GM19035 (cell line): Measurements from ENCODE around the gene SPEG.
A peak's percentile ranks its signal among the peaks of the same experiment; 100 is the strongest.

Experiments used
- ATAC-seq: cut with Tn5 transposase; IDR thresholded peaks from one replicate; pipeline ENCODE4 v1.9.1; 2021; ENCODE audit not compliant: unreplicated experiment

Gene SPEG

DNA sequence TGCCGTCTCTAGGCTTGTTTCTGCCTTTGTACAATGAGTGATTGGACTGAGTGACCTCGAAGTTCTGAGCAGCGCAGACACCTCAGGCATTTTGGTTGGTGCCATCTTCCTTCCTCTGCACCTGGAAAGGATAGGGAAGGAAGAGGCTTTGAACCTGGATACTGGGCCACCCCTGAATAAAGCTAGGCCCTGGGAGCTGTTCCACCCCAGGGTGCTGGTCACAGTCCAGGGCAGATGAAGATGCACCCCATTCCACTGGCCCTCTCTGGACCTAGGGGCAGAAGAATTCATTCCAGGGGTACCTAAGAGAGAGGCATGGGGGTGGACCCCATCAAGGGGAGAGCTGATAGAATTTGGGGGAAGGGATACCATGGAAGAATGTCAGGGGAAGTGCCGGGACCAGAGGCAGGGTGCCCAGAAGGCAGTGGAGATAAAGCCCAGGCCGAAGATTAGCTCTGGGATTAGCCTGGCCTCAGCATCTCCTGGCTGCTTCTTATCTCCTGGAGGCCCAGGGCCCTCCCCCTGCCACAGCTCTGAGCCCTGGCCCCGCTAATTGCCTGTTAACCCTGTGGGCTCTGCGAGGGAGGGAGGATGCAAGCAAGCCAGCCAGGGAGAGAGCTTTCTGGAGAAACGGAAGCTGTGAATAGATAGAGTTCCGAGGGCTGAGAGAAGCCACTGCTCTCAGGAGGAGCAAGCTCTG lies 91.0 kb downstream of the SPEG start:
- ATAC-seq, result no peak

DNA sequence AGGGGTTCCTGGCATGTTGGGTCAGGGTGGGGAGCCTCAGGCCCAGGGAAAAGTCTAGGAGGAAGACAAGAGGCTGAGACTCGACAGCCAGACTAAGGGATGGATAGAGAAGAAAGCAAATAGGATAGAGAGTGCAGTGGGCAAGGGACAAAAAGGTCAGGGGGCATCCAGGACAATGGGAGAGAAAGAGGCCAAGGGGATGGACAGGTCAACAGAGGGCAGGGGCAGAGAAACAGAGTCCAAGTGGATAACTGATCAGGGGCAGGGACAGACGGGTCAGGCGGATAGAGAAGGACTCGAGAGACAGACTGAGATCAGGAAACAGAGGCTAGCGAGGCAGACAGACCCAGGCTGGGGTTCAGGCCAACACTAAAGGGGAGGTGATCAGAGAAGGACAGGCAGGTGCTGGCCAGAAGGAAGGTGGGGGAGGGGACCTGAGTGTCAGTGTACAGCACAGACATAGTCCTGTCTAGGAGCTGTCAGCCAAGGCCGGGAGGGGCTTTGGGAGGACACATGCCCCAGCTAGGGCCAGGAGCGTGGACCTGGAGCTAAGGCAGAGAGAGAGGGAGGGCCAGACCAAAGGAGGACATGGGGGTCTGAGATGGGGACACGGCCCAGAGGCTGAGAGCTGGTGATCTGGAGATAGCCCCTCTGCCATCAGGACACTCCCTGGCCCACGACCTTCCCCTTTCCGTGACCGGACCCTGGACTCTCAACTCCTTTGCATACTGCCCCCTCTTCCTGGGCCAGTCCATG lies 91.9 kb downstream of the SPEG start:
- ATAC-seq, result no peak

DNA sequence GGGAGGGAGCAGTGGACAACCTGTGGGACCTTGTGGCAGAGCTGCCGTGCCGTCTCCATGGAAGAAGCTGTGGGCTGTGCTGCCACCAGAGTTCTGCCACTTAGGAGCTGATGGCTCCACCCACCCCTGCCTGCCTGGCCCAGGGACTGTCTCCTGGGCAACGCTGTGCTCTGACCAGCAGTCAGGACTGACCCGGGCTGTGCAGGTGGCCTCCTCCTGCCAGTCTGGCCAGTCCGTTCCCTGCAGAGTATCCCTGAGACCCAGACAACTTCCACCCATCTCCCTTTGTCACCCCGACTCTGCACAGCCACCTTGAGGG lies 92.4 kb downstream of the SPEG start:
- no peak for ATAC-seq

DNA sequence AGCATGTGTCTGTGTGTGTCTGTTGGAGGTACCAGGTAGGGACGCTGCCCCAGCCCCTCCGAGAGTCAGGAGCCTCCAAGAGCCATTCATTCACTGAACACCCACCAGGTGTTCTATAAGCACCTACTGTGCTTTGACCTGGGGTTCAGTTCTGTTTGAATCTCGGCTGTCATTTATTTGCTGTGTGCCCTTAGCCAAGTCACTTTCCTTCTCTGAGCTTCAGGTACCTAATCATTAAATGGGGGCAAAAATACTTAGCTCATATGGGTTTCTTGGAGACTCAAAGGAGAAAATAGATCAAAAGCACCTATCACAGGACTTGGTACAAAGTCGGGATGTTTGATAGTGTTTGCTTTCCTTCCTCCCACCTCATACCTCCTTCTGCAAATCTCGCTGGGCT lies 92.8 kb downstream of the SPEG start:
- no peak for ATAC-seq

DNA sequence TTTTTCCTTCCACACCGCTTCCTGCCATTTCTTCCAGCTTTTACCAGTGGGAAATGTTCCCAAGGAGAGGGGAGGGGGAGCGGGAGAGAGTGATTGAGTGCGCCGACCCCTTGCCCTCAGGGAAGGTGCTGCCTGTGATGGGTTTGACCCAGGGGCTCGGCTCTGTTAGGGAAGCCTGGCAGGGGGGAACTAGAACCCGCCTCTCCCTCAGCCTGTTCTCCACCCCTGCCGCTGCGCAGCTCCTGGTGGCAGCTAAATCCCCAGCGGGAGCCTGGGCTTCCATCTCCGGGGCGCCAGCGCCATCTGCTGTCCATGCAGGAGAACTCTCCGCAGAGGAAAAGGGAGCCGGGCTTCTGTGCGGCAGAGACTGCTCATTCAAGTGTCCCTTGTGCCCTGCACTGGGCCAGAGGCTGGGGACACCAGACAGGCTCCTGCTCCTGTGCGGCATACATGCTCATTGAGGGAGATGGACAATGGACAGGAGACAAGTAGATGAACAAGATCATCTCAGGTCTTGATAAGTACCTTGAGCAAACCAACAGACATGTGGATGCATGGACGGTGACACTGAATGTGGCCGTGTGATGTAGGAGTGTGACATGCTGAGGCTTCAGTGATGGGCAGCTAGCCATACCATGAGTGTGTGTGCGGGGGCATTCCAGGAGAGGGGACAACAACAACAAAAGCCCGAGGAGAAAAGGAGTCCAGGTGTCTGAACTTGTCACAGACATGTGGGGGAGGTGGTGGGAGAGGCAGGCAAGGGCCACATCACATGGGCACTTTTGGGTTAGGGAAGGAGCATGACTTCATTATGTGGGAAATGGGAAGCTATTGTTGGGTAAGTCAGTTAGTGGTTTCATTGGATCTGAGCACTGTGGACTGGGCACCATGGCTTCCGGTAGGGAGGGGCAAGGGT lies 95.7 kb downstream of the SPEG start:
- peak; percentile 84 for ATAC-seq

DNA sequence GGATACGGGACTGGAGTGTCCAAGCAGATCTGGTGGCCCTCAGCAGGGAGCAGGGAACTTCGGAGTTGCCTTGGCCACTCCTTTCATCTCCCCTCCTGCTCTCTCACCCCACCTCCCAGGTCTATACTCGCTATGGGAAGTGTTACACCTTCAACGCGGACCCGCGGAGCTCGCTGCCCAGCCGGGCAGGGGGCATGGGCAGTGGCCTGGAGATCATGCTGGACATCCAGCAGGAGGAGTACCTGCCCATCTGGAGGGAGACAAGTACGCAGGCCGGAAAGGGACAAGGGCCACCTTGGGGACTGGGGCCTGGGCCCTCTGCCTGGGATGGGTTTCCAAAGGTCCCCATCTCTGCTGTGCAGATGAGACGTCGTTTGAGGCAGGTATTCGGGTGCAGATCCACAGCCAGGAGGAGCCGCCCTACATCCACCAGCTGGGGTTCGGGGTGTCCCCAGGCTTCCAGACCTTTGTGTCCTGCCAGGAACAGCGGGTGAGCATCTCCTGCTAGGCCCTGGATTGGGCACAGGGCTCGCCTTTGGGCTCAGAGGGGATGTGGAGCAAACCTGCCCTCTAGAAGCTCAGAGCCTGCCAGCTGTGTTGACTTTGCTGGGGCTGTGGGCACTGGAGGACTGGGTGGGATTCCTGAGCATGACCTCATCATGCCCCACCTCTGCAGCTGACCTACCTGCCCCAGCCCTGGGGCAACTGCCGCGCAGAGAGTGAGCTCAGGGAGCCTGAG lies 97.2 kb downstream of the SPEG start:
- no peak for ATAC-seq

DNA sequence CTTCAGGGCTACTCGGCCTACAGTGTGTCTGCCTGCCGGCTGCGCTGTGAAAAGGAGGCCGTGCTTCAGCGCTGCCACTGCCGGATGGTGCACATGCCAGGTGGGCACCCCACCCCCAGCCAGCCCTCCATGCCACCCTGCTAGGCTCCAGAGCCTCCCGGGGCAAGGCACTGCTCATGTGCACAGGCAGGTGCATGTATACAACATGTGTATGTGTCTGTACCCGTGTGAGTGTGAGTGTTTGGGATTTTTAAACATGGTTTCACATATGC lies 97.7 kb downstream of the SPEG start:
- ATAC-seq, result no peak

DNA sequence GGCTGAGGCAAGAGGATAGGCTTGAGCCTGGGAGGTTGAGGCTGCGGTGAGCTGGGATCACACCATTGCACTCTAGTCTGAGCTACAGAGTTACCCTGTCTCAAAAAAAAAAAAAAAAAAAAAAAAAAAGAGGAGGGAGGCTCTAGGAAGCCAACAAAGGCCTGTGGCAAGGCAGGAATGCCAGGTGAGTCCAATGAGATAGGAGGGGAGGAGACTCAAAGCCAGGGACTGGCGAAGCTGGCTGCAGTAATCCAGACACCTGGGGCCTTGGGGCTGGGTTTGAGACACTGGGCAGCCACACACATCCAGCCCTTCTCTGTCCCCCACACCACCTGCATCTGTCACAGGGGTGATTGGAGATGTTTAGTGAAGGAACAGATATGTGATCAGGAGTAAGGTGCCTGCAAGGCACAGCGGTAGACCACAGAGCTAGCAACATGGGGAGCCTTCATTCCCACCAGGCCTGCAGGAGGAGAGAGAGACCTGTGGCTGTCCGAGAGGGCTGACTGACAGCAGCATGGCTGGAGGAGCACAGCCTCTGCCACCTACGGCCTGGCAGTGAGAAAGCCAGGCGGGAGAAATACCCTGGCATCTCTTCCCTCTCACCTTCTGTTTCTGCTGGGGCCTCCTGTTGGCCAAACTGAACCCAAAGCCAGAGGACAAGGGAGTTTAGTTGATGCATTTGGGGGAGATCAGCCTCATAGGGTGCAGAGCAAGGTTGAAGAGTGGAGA lies 99.5 kb downstream of the SPEG start:
- ATAC-seq, result no peak

DNA sequence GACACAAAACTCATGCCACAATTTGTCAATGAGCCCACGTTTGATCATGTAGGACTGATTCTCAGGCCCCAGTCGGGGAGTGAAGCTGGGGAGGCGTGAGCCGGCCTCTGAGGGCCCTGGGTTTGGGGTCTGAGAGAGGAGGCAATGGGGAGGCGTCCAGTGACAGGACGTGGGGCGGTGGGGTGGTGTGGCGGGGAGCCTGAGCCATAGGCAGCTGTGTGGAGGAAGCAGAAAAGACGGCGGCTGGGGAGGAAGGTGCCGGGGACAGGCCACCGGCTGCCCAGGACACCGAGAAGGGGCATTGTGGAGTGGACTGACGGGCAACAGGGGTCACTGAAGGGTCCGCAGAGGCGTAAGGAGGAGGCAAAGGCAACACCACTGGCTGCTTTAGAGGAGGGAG lies 101.8 kb downstream of the SPEG start:
- ATAC-seq, result no peak

DNA sequence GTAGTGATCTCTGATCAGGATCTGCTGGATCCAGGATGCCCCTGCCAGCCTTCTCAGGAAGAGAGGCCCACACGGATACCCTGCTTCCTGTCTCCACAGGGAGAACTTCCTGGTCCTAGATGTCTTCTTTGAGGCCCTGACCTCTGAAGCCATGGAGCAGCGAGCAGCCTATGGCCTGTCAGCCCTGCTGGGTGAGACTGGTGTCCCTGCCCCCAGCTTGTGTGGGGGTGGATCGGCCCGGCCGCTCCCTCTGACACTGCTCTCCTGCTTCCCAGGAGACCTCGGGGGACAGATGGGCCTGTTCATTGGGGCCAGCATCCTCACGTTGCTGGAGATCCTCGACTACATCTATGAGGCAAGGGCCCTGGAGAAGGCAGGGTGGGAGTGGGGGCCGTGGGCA lies 102.3 kb downstream of the SPEG start:
- ATAC-seq, result no peak

DNA sequence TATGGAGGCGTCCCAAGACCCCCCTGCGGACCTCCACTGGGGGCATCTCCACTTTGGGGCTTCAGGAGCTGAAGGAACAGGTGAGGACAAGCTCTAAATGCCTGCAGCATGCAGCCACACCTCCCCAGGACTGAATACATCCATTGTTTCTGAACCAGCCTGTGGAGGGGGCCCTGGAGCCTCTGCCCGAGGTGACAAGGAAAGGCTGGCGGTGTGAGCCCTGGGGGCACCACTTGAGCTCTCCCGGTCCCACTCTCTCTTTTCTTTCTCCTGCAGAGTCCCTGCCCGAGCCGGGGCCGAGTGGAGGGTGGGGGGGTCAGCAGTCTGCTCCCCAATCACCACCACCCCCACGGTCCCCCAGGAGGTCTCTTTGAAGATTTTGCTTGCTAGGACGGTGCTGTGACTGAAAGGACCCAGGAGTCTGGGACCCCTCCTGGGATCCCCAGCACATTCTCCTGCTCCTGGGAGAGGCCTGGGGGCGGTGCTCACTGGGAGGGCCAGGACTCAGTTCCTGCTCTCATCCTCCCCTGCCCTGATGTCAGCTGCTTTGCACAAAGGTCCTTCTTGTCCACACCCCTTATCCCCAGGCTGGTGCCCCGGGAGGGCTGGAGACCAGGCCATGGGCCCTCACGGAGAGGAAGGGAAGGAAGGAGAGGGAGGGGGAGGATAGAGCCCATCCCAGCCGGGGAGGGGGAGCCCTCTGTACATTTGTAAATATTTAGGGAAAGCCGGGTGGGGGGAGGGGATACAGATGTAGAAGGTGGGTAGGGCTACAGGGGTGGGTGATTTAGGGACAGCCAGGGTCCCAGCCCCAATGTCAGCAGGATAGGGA lies 103.2 kb downstream of the SPEG start:
- ATAC-seq, result no peak

DNA sequence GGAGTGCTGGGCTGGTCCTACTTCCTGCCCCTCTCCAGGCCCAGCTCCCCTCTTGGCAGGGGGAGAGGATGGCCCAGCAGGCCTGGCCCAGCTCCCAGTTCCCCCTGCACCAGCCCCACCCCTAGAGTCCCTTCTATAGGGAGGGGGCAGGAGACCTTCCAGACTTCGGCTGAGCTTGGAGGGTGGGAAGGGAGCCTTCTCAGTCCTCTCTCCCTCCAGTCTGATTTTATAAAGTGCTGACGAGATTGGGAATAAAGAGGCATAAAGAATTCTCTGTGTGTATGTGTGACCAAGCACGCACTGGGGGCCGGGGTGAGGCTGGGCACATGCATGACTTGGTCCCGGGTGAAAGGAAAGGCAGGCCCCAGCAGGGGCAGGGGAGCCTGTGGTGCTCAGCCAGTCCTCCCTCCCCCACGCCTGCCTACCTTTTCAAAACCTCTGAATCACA lies 103.9 kb downstream of the SPEG start:
- ATAC-seq, result no peak

DNA sequence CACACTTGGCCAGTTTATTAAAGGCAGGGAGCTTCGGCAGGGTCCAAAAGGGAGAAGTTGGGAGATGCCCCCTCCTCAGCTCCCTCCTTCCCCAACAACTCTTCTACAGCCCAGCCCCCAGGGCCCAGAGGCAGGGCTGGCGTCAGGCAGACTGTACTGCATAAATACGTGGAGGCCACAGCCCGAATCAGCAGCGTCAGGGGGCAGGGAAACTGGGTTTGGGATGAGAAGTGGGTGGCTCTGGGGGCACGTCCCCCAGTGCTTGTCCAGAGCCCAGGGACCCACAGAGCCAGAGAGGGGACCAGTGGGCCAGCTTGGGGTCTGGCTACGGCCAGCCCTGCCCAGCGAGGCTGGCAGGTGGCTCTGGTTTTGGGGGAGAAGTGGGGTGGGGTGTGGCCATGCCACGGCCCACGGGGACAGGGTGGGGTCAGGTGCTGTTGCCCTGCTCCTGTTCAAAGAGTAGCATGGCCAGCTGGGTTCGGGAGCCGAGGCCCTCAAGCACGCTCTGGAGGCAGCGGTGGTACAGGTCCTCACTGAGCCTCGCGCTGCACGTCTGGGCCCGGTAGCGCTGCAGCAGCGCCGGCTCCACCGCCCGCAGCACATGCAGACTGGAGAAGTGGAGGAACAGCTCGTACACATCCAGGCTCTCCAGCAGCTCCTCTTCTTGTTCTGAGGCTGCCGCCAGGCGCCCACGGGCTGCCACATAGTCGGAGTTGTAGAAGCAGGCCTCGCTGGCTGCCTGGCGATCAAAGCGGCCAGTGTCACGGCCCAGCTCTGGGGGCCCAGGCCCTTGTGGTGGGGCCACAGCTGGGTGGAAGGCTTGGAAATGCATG lies 104.5 kb downstream of the SPEG start:
- ATAC-seq, result no peak

DNA sequence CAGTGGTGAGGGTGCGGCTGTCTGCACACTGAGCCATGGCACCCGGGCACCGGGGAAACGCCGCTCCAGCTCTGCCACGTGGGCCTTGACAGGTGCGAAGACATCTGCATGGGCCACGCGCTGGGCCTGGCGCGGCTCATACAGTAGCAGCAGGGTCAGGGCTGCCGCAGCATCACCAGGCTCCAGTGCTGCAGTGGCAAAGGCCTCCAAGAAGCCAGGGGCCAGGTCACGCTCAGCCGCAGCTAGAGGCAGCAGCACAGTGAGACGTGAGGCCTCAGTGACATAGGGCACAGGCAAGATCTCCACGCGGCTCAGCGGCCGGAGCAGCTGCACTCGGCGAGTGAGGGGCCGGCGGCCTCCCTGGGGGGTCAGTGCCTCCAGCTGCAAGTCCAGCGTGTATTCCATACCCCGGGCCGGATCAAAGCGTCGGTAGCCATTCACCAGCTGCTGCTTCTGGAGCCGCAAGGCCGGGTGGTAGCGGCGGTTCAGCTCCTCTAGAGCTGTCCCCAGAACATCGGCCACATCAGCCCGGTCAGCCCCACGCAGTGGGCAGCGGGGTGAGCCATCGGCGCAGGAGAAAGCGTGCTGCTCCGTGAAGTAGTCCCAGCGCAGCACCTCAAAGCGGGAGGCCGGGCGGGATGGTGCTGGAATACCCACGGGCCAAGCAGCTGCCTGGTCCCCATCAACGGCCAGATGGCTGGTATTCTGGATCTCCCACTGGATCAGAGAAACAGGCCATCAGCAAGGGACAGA lies 105.5 kb downstream of the SPEG start:
- ATAC-seq, result no peak

DNA sequence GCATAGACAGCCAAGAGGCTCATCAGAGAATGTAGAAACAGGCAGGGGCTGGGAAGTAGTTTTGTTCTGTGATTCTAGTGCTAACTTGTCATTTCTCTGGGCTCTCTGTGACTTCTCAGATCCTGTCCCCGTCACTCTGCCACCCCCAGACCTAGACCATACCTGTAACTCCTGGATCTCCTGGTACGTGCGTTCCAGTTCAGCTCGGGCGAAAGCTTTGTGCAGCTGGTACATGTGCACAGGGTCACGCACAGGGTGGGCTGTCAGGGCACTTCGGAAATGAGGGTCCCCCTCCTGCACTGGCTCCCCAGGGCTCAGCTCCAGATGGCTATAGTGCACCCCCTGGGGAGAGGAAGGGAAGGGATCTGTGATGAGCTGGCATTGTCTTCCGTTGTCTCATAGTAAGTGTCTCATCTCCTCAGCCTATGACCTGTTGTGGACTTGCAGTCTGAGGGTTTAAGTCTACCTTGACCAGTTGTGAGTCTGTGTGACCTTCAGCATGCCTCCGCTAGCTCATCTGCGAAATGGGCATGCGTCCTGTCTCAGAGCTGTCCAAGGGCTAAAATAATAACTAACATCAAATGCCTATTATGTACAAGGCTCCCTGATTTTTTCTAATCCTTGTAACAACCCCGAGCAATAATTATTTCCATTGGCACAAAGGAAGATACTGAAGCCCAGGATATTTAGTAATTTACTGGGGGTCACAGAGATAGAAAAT lies 106.3 kb downstream of the SPEG start:
- ATAC-seq, result no peak

DNA sequence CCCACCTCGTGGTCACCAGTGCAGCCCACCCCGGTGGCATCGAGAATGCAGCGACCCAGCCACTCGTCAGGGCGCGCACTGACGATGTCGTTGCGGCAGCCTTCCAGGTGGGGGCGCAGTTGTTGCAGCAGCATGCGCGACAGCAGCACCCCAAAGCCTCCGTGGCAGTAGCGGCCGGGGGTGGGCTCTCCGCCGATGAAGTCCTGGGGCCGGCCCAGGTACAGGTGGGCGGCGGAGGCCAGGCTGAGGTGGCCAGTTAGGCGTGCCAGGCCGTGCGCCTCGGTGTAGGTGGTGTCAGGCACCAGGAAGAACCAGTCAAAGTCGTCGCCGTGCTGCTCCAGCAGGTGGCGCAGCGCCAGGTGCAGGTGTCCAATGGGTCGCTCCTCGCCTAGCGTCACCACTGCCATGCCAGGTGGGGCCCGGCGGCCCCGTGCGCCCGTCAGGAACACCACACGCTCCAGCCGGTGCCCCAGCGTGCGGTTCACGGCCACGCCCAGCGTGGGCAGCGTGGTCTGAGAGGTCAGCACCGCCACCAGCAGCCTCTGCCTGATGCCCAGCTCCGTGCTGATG lies 107.1 kb downstream of the SPEG start:
- peak; percentile 47 for ATAC-seq

DNA sequence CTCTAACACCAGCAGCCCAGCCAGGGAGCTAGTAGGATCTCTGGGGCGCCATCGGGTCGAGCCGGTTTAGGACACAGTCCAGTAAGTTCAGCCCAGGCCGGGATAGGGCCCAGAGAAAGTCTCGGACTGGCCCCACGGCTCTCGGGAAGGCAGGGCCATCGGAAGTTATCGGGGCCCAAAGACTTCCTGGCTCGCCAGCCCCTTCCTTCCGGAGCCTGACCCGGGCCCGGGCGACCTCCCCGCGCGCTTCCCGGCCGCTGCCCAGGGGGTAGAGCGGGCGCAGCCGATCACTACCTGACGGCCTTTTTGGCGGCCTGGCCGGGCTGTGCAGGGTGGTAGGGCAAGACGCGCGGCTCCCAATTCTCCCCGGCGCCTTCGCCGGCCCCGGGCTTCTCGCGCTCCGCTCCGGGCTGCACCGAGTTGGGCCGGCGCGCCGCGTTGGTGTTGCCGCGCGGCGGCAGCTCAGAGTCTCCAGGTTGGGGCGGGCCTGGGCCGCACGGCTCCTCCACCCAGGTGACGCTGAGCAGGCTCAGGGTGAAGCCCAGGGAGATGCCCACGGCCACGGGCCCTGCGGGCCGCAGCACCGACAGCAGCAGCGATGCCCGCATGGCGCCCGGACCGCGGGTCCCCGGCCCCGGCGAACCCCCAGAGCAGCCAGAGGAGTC lies 108.4 kb downstream of the SPEG start:
- peak; percentile 40 for ATAC-seq
